ENCODE measurements around the gene SGCA. TPM values are rescaled to one million over a fixed set of nuclear protein-coding genes. Genes with fewer than 3 reads are reported as not detected.

The SGCA gene
- total and polyA plus RNA-seq, 10 of the 15 experiments (the other 5 are each of a cell fraction or from before 2014, with no cell fraction given): 0.13 to 2.2 (median 0.50) TPM; not detected in 2

DNA sequence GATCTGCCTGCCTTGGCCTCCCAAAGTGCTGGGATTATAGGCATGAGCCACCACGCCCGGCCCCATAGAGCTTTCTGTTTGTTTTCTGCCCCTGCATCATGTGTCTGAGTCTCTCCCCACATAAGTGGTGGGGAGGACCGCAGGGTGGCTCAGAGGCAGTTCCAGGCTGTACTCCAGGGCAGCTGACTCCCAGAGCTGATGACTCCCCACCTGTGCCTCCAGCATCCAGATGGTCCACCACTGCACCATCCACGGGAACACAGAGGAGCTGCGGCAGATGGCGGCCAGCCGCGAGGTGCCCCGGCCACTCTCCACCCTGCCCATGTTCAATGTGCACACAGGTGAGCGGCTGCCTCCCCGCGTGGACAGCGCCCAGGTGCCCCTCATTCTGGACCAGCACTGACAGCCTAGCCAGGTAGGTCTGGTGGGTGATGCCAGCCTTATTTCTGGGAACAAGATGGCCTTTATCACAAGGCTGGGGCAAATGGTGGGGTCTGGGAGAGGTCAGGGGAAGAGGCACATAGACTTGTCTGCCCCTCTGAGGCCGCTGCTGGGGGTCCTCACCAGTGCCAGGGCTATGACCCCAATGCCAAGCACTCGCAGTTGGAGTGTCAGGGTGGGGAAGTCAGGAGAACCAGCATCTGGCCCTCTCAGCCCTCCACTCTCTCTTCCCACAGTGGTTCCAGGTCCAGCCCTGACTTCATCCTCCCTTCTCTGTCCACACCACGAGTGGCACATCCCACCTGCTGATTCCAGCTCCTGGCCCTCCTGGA, 9.4 kb downstream of the SGCA start (continued):
- TF ChIP-seq, protein P1, sequence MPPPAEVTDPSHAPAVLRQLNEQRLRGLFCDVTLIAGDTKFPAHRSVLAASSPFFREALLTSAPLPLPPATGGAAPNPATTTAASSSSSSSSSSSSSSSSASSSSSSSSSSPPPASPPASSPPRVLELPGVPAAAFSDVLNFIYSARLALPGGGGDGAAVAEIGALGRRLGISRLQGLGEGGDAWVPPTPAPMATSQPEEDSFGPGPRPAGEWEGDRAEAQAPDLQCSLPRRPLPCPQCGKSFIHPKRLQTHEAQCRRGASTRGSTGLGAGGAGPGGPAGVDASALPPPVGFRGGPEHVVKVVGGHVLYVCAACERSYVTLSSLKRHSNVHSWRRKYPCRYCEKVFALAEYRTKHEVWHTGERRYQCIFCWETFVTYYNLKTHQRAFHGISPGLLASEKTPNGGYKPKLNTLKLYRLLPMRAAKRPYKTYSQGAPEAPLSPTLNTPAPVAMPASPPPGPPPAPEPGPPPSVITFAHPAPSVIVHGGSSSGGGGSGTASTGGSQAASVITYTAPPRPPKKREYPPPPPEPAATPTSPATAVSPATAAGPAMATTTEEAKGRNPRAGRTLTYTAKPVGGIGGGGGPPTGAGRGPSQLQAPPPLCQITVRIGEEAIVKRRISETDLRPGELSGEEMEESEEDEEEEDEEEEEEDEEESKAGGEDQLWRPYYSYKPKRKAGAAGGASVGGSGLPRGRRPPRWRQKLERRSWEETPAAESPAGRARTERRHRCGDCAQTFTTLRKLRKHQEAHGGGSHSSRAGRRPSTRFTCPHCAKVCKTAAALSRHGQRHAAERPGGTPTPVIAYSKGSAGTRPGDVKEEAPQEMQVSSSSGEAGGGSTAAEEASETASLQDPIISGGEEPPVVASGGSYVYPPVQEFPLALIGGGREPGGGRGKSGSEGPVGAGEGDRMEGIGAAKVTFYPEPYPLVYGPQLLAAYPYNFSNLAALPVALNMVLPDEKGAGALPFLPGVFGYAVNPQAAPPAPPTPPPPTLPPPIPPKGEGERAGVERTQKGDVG (CRISPR knock-in tag; IDR thresholded peaks at IDR 0.05): no peak
- TF ChIP-seq MYC (IDR thresholded peaks at IDR 0.05; ENCODE audit: insufficient read depth, insufficient read length, insufficient replicate concordance, low read length, severe bottlenecking): no peak
- TF ChIP-seq, protein P2, sequence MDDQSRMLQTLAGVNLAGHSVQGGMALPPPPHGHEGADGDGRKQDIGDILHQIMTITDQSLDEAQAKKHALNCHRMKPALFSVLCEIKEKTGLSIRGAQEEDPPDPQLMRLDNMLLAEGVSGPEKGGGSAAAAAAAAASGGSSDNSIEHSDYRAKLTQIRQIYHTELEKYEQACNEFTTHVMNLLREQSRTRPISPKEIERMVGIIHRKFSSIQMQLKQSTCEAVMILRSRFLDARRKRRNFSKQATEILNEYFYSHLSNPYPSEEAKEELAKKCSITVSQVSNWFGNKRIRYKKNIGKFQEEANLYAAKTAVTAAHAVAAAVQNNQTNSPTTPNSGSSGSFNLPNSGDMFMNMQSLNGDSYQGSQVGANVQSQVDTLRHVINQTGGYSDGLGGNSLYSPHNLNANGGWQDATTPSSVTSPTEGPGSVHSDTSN (IDR thresholded peaks at IDR 0.05; ENCODE audit: insufficient replicate concordance, low read depth, low read length): no peak
- TF ChIP-seq HDGF (IDR thresholded peaks at IDR 0.05): no peak
- TF ChIP-seq, protein P3, sequence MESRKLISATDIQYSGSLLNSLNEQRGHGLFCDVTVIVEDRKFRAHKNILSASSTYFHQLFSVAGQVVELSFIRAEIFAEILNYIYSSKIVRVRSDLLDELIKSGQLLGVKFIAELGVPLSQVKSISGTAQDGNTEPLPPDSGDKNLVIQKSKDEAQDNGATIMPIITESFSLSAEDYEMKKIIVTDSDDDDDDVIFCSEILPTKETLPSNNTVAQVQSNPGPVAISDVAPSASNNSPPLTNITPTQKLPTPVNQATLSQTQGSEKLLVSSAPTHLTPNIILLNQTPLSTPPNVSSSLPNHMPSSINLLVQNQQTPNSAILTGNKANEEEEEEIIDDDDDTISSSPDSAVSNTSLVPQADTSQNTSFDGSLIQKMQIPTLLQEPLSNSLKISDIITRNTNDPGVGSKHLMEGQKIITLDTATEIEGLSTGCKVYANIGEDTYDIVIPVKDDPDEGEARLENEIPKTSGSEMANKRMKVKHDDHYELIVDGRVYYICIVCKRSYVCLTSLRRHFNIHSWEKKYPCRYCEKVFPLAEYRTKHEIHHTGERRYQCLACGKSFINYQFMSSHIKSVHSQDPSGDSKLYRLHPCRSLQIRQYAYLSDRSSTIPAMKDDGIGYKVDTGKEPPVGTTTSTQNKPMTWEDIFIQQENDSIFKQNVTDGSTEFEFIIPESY (IDR thresholded peaks at IDR 0.05): no peak

All from GM12878 (cell line).